Measurements from ENCODE around the gene ATP9A. TPM values are rescaled to one million over a fixed set of nuclear protein-coding genes. Genes with fewer than 3 reads are reported as not detected.

Gene ATP9A
- total RNA-seq, 2 experiments from 2014 or later, result 0.11 to 0.19 TPM

- ChIA-PET CTCF (no interaction called here), POLR2A (no interaction called here)
- Histone ChIP-seq H3K9me3 (ENCODE audit: control insufficient read depth in 1 of 2, insufficient read depth in 1 of 2, low read length in 2 of 2) (no peaks in the 10 kb centered on the region), H3K27ac (ENCODE audit: low read depth in 1 of 2, low read length in 2 of 2) (no peak overlapping the region), H3K36me3 (ENCODE audit: insufficient read depth, low read length) (no peaks in the 10 kb centered on the region), H3K27me3 (ENCODE audit: control insufficient read depth in 1 of 2, insufficient read depth in 2 of 2, low read length in 2 of 2) (peaks cover 0 to 3% of the 10 kb centered on the region in 2 experiments), H3K4me1 (ENCODE audit: insufficient read depth, low read length) (no peaks in the 10 kb centered on the region), H3K4me3 (ENCODE audit: low read length) (no peak overlapping the region)
- Mint-ChIP-seq H3K4me3 (no peak overlapping the region), H3K36me3 (ENCODE audit: low read depth) (no peaks in the 10 kb centered on the region), H3K27ac (no peak overlapping the region), H3K27me3 (peaks cover 7% of the 10 kb centered on the region), H3K4me1 (ENCODE audit: low read depth) (no peaks in the 10 kb centered on the region), H3K9me3 (no peaks in the 10 kb centered on the region)
- ATAC-seq (ENCODE audit: poor library complexity) (no peak), DNase-seq (no peak)
- TF ChIP-seq CTCF (IDR thresholded peaks at IDR 0.05), result no peak
- intact Hi-C loops (cut with DNase I, micrococcal nuclease), result no loop called here
Measured at GRCh38 chr20:51549474-51549873, 218.7 kb downstream of the ATP9A start.

GRCh38 chr20:51547951-51548350, 220.2 kb downstream of the ATP9A start:
- Histone ChIP-seq H3K27me3 (ENCODE audit: control insufficient read depth in 1 of 2, insufficient read depth in 2 of 2, low read length in 2 of 2) (peaks cover 0 to under 1% of the 10 kb centered on the region in 2 experiments), H3K4me3 (ENCODE audit: low read length) (no peak overlapping the region), H3K27ac (ENCODE audit: low read depth in 1 of 2, low read length in 2 of 2) (no peak overlapping the region), H3K36me3 (ENCODE audit: insufficient read depth, low read length) (no peaks in the 10 kb centered on the region), H3K9me3 (ENCODE audit: control insufficient read depth in 1 of 2, insufficient read depth in 1 of 2, low read length in 2 of 2) (no peaks in the 10 kb centered on the region), H3K4me1 (ENCODE audit: insufficient read depth, low read length) (peaks cover 5% of the 10 kb centered on the region)
- CTCF ChIA-PET, result no interaction called here
- Mint-ChIP-seq H3K27ac (no peak overlapping the region), H3K27me3 (no peaks in the 10 kb centered on the region), H3K9me3 (no peaks in the 10 kb centered on the region), H3K4me1 (ENCODE audit: low read depth) (peaks cover 6% of the 10 kb centered on the region), H3K36me3 (ENCODE audit: low read depth) (no peaks in the 10 kb centered on the region), H3K4me3 (no peak overlapping the region)
- POLR2A ChIA-PET, result no interaction called here
- ATAC-seq (ENCODE audit: poor library complexity), result no peak
- TF ChIP-seq CTCF (IDR thresholded peaks at IDR 0.05), result no peak
- no peak for DNase-seq
- intact Hi-C loops (cut with DNase I, micrococcal nuclease), result no loop called here

Other genes with a start within 250 kb of the ATP9A start
- 10 to 100 TPM; 32.5 to 33.2 TPM for gene NFATC2, start 225.7 kb downstream of the ATP9A start, total RNA-seq
- under 1 TPM; 0.05 to 0.08 TPM for gene SALL4, start 34.1 kb upstream of the ATP9A start, total RNA-seq

Measured in CD4-positive, alpha-beta T cell (primary cell).